Middle frontal gyrus (tissue), 1 donor: Measurements from ENCODE around the gene TCEAL7.
"Not testable (repeated sequence)": the region's sequence is repeated elsewhere in the genome, so short reads cannot be mapped to it uniquely, and the experiment has no call there.

ENCODE experiments used
- DNase-seq: peaks from one replicate; pipeline ENCODE4 v3.0.0-alpha.2; 2015; ENCODE audit warnings: low spot score; ENCODE audit errors: extremely low spot score

TCEAL7 gene, protein sequence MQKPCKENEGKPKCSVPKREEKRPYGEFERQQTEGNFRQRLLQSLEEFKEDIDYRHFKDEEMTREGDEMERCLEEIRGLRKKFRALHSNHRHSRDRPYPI

DNA sequence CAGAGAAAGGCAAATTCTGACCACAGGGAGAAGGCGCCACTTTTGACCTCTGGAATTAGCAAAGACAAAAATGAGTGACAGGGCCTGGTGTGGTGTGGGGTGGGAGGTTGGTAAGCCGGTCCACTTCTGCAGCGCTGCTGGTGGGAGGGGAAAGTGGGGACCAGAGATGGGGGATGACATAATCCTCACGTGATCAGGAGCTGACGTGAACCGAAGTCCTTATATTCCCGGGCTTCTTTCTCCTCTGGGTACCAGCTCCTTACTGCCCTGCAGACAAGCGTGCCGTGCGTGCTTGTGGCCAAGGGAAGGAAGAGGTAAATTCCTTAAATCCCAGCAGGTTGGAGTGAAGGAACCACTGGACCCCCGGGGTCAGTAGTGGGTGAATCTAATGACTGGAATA, at the start of gene TCEAL7:
TCEAL7 (plus strand) TSS at position 249 of the 400 bp plus-strand sequence. CDS start 1,165 bp downstream, outside the sequence.
- peak; percentile 40 for DNase-seq

DNA sequence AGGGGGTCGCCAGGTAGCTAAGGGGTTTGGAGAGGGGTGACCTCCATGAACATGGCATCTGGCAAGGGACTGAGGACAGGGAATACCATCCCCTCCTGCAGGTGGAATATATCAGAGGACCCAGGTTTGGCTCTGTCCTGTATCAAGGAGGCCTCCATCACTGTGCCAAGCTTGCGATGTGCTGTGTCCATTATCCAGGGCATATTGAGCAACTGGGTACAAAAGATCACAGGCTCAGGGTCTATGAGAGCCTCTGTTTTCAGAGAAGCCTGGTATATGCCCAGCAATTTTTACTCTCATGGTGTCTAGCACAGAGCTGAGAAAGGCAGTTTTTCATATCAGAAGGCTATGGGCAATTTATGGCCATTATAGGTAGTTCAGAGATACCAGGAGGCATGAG, 36.9 kb upstream of the TCEAL7 start:
- no peak for DNase-seq

DNA sequence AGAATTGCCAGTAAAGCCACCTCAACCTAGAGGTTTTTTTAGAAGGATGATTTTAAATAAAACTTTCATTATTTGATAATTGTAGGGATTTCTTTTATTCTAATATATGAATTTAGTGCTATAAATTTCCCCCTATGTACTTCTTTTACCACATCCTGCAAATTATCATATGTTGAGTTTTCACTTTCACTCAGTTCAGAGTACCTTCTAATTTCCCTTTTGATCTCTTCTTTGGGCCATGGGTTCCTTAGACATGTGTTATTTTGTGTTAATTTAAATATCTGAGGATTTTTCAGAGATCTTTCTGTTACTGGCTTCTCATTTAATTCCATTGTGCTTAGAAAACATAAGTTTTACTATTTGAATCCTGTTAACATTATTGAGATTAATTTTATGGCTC, 25.3 kb upstream of the TCEAL7 start:
- DNase-seq = no peak

DNA sequence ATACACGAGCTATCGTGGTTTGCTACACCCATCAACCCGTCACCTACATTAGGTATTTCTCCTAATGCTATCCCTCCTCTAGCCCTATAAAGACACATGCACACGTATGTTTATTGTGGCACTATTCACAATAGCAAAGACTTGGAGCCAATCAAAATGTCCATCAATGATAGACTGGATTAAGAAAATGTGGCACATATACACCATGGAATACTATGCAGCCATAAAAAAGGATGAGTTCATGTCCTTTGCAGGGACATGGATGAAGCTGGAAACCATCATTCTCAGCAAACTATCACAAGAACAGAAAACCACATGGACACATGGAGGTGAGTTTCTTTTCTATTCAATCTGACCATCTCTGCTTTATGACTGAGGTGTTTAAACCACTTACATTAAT, 24.4 kb upstream of the TCEAL7 start:
- DNase-seq = not testable (repeated sequence)

DNA sequence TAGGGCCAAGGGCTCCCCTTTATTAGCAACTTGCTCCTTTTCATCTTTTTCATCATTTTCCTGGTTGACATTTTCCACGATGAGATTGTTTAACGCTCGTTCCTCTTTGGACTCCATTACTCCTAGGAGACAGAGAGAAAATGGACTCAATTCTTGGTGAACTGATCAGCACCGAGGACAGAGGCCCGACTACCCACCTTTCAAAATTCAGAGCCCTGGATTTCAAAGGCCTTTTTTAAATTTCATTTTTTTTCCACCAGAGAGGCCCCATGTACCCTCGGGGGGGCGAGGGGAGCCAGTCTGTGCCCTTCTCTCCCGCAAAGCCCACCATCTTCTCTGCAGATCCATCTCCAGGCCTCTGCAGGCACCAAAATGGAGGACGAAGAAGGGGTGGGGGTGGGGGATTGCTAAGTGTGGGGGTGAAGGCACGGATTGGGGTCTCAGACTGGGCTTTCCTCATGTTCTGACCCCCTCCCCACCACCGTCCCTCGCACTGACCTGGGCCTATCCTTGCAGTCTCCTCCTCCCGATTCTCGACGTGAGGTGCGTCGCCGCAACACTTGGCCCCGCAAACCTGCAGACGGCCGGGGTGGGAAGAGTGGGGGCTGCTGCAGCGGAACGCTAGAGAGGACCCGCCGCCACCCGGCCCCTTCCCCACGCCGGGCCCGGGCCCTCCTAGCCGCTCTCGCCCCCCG, 20.0 kb upstream of the TCEAL7 start:
- no peak for DNase-seq

DNA sequence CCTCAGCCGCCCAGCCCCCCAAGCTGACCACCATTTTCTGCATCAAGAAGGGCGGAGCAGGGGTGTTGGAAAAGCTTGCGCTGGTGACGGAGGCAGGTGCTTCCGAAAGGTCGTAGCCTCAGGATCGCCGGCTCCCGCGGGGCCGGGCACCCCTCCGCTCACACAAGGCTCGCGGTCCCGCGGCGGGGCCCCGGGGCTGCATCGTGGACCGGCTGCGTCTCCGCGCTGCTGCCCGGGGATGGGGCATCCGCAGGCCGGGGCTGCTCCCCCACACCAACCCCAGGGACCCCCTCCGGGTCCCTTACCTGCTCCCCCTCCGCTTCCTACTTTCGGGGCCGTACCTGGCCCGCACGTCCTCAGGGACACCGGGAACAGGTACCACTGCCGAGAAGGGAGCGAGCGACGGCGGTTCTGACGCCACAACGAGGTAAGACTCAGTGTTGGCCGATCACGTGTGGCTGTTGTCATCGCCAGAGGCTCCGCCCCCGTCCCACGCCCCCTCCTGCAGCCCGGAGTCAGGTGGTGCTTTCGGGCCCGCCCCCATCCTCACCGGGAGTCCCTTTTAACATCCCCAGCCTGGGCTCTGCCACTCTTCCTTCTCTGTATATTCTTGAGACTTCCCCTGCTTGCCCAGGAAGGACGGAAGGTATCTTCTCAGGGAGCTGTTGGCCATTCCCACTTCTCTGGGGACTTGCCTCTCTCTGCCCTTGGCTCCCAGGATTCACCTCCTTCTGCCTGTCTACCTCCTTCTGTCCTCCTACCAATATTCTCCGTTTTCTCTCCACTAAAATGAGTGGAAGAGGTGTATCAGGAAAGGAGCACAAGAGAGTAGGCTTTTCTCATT, 19.3 kb upstream of the TCEAL7 start, which contains the start of gene BEX2:
BEX2 (minus strand) TSS at position 436 of the 844 bp plus-strand sequence. CDS start 1,014 bp downstream, outside the sequence.
- DNase-seq = peak; percentile 58

DNA sequence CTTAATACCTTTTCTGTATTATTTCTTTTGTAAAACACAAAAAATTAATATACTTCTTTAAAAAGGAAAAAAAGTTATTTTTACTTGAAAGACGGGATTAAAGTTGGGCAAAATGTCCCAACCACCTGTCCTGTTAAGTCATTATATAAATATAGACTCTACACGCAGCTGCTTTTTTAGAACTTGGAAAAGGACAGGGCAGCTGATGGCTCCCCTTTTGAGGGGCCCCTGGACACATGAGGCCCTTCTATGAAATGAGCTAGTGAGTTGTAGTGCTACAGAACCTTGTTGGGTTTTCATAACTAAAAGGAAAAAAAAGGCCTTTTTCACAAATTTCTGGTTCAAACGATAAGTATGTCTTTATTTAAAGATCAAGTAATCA, 18.6 kb upstream of the TCEAL7 start:
- DNase-seq = no peak

DNA sequence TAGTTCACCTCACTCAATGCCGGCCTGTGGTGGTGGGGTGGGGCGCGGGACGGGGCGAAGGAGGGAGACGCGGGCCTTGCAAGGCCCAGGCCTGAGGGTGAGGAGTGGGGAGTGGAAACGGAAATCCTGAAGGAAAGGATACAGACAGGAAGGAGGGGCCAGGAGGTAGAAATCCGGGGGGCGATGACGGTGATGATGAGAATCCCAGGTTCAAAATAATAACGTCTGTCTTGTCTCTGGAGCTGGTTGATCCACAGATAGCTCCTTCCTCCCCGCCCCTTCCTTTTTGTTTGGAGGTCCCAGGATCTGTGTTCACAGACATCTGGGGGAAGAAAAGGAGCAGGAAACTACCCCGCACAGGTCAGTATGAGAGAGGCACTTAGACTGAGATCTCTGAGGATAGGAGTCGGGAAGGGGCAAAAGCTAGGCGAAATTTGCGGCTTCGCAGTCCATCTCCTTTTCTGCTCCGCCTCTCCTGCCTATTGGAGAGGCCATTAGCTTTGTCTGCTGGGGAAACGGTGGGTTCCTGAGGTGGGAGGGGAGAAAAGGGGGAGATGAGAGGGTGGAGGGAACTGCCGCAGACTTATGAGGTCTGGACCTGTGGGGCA, 746 bp downstream of the TCEAL7 start:
- no peak for DNase-seq

DNA sequence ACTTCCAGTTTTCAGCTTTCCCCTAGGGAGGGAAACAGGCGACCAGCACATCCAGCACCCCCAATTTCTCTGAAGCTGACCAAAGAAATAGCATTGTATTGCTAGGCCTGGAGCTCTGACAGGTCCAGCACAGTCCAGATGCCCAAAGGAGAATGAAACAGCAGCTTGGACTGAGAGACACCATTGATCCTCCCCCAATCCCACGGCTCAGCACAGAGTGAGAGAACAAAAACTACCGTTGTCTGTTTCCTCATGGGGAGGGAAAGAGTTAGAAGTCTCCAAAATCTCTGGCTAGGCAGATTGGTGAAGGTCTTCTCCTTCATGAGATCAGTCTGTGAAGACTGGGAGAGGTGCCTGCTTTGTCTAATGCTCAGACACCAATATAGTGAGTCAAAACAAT, 8.6 kb downstream of the TCEAL7 start:
- no peak for DNase-seq

DNA sequence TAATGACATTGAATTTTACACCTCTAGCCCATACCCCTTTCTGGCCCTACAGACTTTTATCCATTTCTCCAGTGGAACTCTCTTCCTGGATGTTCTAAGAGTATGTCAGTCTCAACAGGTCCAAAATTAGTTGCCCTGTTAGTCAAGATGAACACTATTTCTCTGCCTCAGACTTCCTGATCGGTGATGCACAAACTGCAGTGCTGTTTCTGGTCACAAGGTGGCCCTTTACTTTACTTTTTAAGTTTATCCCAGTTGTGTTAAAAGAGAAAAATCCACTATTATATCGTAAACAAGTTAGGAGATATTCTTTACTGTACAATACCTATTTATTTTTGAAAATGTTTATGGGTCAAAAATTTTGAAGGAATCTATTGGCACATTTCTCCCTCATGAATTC, 13.1 kb downstream of the TCEAL7 start:
- peak; percentile 18 for DNase-seq

DNA sequence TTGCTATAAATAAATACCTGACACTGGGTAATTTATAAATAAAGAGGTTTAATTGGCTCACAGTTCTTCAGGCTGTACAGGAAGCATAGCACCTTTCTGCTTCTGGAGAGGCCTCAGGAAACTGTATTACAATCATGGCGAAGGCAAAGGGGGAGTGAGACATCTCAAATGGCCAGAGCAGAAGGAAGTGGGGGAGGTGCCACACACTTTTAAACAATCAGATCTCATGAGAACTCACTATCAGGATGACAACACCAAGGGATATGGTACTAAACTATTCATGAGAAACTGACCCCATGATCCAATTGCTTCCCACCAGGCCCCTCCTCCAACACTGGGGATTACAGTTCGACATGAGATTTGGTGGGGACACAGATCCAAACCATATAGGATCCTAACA, 14.6 kb downstream of the TCEAL7 start:
- no peak for DNase-seq

DNA sequence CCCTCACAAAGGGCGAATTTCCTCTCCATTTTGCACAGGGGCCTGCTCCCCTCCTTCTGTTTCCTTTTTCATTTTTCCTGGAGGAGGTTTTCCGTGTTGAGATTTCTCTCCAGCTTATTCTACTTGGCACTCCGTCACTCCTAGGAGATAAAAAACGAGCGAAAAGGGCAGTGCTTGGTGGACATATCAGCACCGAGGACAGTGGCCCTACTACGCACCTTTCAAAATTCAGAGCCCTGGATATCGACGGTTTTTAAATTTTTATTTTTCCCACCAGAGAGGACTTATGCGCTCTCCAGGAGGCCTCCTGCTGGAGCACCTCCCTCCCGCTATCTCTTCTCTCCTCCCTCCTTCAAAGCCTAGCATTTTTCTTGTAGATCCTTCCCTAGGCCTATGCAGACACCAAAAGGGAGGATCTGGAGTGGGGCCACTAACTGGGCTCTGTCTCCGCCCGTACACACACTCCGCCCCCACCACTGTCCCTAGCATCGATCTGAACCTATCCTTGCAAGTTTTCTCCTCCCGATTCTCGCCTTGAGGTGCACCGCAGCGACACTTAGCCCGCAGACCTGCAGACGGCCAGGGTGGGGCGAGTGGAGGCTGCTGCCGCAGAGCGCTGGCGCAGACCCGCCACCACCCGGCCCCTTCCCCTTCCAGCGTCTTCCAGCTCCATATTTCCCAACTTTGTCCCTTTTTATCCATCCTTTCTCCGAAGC, 17.8 kb downstream of the TCEAL7 start:
- DNase-seq = no peak

DNA sequence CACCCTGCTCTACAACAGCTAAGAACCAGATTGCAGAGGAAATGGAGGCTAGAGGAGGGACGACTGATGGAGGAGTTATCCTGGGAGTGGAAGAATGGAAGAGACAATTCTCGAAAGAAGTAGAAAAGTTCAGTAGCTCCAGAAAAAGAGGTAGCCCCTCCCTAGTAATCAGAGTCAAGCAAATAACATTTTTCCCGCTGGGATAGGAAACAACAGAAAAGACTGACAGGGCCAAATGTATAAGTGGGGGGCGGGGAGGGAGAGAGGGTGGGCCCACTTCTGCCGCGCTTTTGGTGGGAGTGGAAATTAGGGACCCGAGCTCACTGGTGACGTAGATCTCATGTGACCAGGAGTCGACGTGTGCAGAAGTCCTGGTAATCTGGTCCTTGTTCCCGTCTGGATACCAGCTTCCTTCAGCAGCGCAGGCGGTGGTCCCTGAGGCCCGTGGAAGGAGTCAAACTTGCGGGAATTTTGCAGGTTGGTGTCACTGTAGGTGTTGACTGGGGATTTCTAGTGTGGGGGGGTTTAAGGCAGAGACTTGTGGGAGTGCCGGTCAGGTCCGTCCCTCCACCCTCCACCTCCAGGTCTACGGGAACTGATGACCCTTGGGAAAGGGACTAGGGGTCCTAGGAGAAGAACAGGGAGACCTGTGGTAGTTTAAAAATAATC, 26.2 kb downstream of the TCEAL7 start, which contains the start of gene TCEAL9:
TCEAL9 (plus strand) TSS at position 377 of the 669 bp plus-strand sequence. CDS start 1,179 bp downstream, outside the sequence.
- peak; percentile 16 for DNase-seq

DNA sequence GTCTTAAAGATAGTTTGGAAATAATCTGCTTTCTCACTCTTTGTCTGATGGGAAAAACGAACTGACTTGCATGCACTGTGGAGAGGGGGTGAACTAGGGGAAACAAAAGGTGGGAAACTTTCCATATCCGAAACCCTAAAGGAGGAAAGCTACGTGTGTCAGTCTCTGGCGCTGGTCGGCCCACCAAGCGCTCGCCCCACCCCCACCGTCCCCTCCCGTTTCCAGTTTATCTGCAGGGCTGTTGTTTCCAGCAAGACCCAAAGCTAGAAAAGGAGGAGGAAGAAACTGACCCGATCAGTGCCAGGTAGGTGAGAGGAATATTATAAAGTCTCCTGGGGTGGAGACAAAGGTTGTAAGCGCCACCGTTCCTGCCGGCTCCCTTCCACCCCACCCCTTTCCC, 26.8 kb downstream of the TCEAL7 start:
- DNase-seq = no peak

DNA sequence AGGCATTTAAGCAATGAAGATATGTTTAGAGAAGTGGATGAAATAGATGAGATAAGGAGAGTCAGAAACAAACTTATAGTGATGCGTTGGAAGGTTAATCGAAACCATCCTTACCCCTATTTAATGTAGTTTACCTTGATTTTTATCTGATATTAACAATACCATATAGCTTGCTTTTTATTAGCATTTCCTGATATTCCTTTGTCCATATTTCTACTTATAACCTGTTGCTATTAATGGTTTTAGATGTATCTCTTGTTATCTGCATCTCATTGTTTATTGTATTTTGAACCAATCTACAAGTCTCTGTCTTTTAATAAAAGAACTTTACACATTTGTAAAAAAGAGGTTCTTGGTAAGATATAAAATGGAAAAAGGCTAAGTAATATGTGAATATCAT, 27.8 kb downstream of the TCEAL7 start:
- DNase-seq = no peak

DNA sequence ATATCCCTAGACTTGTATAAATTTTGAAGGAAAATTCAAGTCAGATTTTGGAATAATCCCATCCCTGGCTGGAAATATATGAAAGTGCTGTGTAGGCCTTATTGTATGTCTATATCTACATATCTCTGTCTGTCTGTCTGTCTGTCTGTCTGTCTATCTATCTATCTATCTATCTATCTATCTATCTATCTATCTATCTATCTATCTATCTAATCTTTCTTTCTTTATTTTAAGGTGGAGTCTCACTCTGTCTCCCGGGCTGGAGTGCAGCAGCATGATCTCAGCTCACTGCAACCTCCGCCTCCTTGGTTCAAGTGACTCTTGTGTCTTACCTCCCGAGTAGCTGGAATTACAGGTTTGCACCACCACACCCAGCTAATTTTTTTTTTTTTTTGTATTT, 29.6 kb downstream of the TCEAL7 start:
- not testable (repeated sequence) for DNase-seq

DNA sequence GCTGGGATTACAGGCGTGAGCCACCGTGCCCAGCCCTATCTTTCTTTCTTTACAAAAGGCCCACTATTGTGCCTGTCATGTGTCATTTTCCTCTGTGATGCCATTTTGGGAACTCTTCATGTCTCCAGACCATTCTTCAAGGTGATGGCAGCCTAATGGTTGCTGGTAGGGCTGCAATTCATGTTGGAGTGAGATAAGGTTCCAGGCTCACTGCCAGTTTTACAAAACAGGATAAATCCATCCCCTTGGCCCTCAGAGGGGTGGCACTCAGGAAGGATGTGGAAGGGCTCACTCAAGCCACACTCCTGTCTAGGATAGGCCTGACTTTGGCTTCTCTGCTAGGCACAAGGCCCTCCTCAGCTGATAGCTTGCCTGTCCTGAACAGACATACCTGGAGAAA, 30.1 kb downstream of the TCEAL7 start:
- DNase-seq = no peak

DNA sequence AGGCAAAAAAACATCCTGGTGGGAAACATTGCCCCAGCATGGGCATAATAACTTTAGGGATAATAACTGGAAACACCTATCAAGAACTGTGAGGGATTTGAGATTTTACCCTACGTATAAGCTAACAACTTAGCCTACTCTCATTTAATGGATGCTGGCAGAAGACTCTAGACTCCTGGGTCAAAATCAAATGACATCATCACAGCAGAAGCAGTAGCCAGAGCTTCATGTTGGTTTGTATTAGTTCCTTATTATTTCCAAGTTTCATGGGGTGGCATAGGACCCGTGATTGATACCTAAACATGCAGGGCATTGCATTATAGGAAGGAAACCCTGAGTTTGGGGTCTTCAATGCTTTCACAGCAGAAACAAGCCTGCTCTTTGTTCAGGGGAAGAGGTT, 30.9 kb downstream of the TCEAL7 start:
- no peak for DNase-seq

DNA sequence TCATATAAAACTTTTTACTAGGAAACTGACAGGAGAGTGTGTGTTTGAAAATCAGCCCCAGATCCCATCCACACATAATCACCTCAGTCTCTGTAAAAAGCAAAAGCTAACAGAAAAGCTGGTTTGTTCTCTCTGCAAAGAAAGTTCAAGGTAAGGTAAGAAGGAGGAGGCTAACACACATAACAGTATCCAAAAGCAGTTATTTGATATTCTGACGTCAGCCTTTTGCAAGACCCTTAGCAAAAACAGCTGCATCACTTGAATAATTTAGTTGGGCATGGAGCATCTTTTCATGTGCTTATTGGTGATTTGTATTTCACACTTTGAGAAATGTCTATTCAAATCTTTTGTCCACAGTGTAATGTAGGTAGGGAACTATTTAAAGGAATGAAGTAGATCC, 31.8 kb downstream of the TCEAL7 start:
- no peak for DNase-seq

DNA sequence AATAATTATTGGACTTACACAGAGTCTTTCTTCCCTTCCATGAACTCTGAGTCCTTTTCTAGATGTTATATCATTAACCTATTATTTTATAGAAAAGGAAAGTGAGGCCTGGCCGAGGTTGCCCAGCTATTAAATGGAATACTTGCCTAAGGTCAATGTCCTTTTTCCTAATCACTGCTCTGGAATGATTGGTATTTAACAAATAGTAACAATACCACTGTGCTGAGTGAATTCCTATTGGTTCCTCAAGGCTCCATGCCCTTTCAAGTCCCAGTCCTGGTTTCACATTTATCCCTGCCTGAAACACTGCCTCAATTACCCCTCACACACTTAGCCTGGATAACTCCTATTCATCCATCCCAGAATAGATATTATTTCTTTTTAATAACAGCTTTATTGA, 32.4 kb downstream of the TCEAL7 start:
- no peak for DNase-seq

DNA sequence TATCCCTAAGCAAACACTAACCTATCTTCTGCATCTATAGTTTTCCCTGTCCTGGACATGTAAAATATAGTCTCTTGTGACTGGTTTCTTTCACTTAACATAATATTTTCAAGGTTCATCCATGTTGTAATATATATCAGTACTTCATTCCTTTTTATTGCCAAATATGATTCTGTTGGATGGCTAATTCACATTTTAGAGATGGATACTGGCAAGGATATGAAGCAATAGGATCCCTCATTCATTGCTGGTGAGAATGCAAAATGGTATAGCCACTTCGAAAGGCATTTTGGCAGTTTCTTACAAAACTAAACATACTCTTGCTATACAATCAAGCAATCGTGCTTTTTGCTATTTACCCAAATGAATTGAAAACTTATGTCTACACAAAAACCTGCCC, 33.0 kb downstream of the TCEAL7 start:
- DNase-seq = no peak
